H9 (cell line): ENCODE measurements around the gene GFM2. TPM values are rescaled to one million over a fixed set of nuclear protein-coding genes. Genes with fewer than 3 reads are reported as not detected.

ENCODE experiments used
- DNase-seq: peaks from one replicate; pipeline ENCODE4 v3.0.0-alpha.2; 2017
- H2AFZ ChIP-seq: one replicate; pipeline ENCODE4 v1.6.1; 2013; ENCODE audit warnings: mild to moderate bottlenecking, low read length, control low read depth, moderate library complexity
- H2AK5ac ChIP-seq: 2 replicates; pipeline ENCODE4 v1.6.1; 2013; ENCODE audit warnings: low read length, control low read depth, mixed read lengths; ENCODE audit not compliant: insufficient read length
- H2BK120ac ChIP-seq: one replicate; pipeline ENCODE4 v1.6.1; 2013; ENCODE audit warnings: low read depth, mild to moderate bottlenecking, low read length, control low read depth, inconsistent platforms; ENCODE audit not compliant: poor library complexity, severe bottlenecking
- H2BK12ac ChIP-seq: 2 replicates; pipeline ENCODE4 v1.6.1; 2013; ENCODE audit warnings: low read length, control low read depth, mixed read lengths, low read depth; ENCODE audit not compliant: insufficient read length
- H2BK15ac ChIP-seq: 2 replicates; pipeline ENCODE4 v1.6.1; 2013; ENCODE audit warnings: low read depth, low read length, control low read depth
- H2BK20ac ChIP-seq: one replicate; pipeline ENCODE4 v1.6.1; 2013; ENCODE audit warnings: low read depth, mild to moderate bottlenecking, low read length, control low read depth, inconsistent platforms; ENCODE audit not compliant: poor library complexity, severe bottlenecking
- H2BK5ac ChIP-seq: 2 replicates; pipeline ENCODE4 v1.6.1; 2013; ENCODE audit warnings: low read length, control low read depth, mixed read lengths; ENCODE audit not compliant: insufficient read length
- H3K14ac ChIP-seq: 2 replicates; pipeline ENCODE4 v1.6.1; 2013; ENCODE audit warnings: low read length, control low read depth; ENCODE audit not compliant: insufficient read depth
- H3K18ac ChIP-seq: 2 replicates; pipeline ENCODE4 v1.6.1; 2013; ENCODE audit warnings: low read depth, mild to moderate bottlenecking, mixed read lengths, low read length, control low read depth; ENCODE audit not compliant: insufficient read length
- H3K23ac ChIP-seq: 2 replicates; pipeline ENCODE4 v1.6.1; 2013; ENCODE audit warnings: low read length, control low read depth, mixed read lengths, low read depth; ENCODE audit not compliant: insufficient read length
- H3K23me2 ChIP-seq: 2 replicates; pipeline ENCODE4 v1.6.1; 2013; ENCODE audit warnings: low read depth, mild to moderate bottlenecking, mixed read lengths, low read length, control low read depth; ENCODE audit not compliant: insufficient read length, poor library complexity, severe bottlenecking
- H3K27ac ChIP-seq: 2 replicates; pipeline ENCODE4 v1.5.1; 2013; ENCODE audit warnings: low read length, control low read depth, mixed read lengths, low read depth; ENCODE audit not compliant: insufficient read length
- H3K27me3 ChIP-seq: 2 replicates; pipeline ENCODE4 v1.6.1; 2013; ENCODE audit warnings: low read length, control low read depth, inconsistent platforms; ENCODE audit not compliant: insufficient read depth
- H3K4ac ChIP-seq: 2 replicates; pipeline ENCODE4 v1.6.1; 2013; ENCODE audit warnings: low read depth, mild to moderate bottlenecking, control low read depth, inconsistent platforms, low read length, moderate library complexity
- H3K4me1 ChIP-seq: 2 replicates; pipeline ENCODE4 v1.6.1; 2013; ENCODE audit warnings: low read length, control low read depth, inconsistent platforms; ENCODE audit not compliant: insufficient read depth
- H3K4me2 ChIP-seq: 2 replicates; pipeline ENCODE4 v1.6.1; 2013; ENCODE audit warnings: low read length, control low read depth, mixed read lengths; ENCODE audit not compliant: insufficient read length, insufficient read depth
- H3K56ac ChIP-seq: 2 replicates; pipeline ENCODE4 v1.6.1; 2013; ENCODE audit warnings: low read depth, mild to moderate bottlenecking, mixed read lengths, low read length, control low read depth; ENCODE audit not compliant: insufficient read length
- H3K79me1 ChIP-seq: 2 replicates; pipeline ENCODE4 v1.6.1; 2013; ENCODE audit warnings: low read depth, mild to moderate bottlenecking, moderate library complexity, low read length, control low read depth, inconsistent platforms; ENCODE audit not compliant: insufficient read depth, poor library complexity, severe bottlenecking
- H3K79me2 ChIP-seq: 2 replicates; pipeline ENCODE4 v1.6.1; 2013; ENCODE audit warnings: low read length, control low read depth, inconsistent platforms; ENCODE audit not compliant: insufficient read depth
- H3K9ac ChIP-seq: 2 replicates; pipeline ENCODE4 v1.6.1; 2013; ENCODE audit warnings: low read length, control low read depth, mixed read lengths; ENCODE audit not compliant: insufficient read length; ENCODE audit errors: extremely low read depth
- H3K9me3 ChIP-seq: one replicate; pipeline ENCODE4 v1.6.1; 2013; ENCODE audit warnings: low read depth, low read length, inconsistent platforms; ENCODE audit not compliant: control insufficient read depth
- H3T11ph ChIP-seq: one replicate; pipeline ENCODE4 v1.6.1; 2013; ENCODE audit warnings: mild to moderate bottlenecking, low read length, control low read depth, inconsistent platforms
- H4K20me1 ChIP-seq: one replicate; pipeline ENCODE4 v1.6.1; 2013; ENCODE audit not compliant: control insufficient read depth, insufficient read length, insufficient read depth
- H4K5ac ChIP-seq: 2 replicates; pipeline ENCODE4 v1.6.1; 2013; ENCODE audit warnings: low read depth, mild to moderate bottlenecking, mixed read lengths, low read length, control low read depth; ENCODE audit not compliant: insufficient read length
- H4K8ac ChIP-seq: replicated peaks from 2 replicates; pipeline ENCODE4 v1.6.1; 2013; ENCODE audit warnings: low read length, control low read depth, mixed read lengths, low read depth; ENCODE audit not compliant: insufficient read length
- H4K91ac ChIP-seq: 2 replicates; pipeline ENCODE4 v1.6.1; 2013; ENCODE audit warnings: low read depth, mild to moderate bottlenecking, moderate library complexity, mixed read lengths, low read length, control low read depth; ENCODE audit not compliant: insufficient read length
- H3K27ac Mint-ChIP-seq, 3 experiments: 2 replicates in 2 of 3; 3 replicates in 1 of 3; pipeline ENCODE4 v1.8.0; 2020 to 2021; ENCODE audit warnings: mixed read lengths in 3 of 3, mild to moderate bottlenecking in 1 of 3, moderate library complexity in 1 of 3
- H3K27me3 Mint-ChIP-seq: 2 replicates; pipeline ENCODE4 v1.8.0; 2021; ENCODE audit warnings: low read depth, mild to moderate bottlenecking, moderate library complexity, mixed read lengths
- H3K36me3 Mint-ChIP-seq, 3 experiments: 2 replicates in 2 of 3; 3 replicates in 1 of 3; pipeline ENCODE4 v1.8.0; 2020 to 2021; ENCODE audit warnings: low read depth in 3 of 3, mixed read lengths in 3 of 3; ENCODE audit not compliant: insufficient read depth in 1 of 3
- H3K4me1 Mint-ChIP-seq, 2 experiments: 2 replicates each; pipeline ENCODE4 v1.8.0; 2020; ENCODE audit warnings: mixed read lengths in 2 of 2
- H3K4me3 Mint-ChIP-seq, 2 experiments: 2 replicates in 1 of 2; 3 replicates in 1 of 2; pipeline ENCODE4 v1.8.0; 2020 to 2021; ENCODE audit warnings: mild to moderate bottlenecking in 2 of 2, mixed read lengths in 2 of 2, moderate library complexity in 1 of 2
- H3K9me3 Mint-ChIP-seq, 2 experiments: 2 replicates in 1 of 2; 3 replicates in 1 of 2; pipeline ENCODE4 v1.8.0; 2020; ENCODE audit warnings: mild to moderate bottlenecking in 2 of 2, mixed read lengths in 2 of 2, moderate library complexity in 1 of 2
- WGBS: extraction: QIAGEN DNeasy Blood & Tissue Kit; methylation state at CpG from one replicate; pipeline ENCODE4 v1.1.7; 2013; ENCODE audit warnings: missing lambda C conversion rate, low lambda C conversion rate, mixed read lengths; ENCODE audit not compliant: insufficient read length; ENCODE audit errors: extremely low coverage; 5-methylcytosine and 5-hydroxymethylcytosine counted together
- total RNA-seq: library from RNA; stranded (reverse); gene quantifications from 2 replicates; pipeline ENCODE4 v1.2.1, GENCODE V29; 2021
- TF ChIP-seq, protein P1 (sequence below): fragments of 200-600 bp; sonication (generic); conservative IDR thresholded peaks from 3 replicates; pipeline ENCODE4 v1.8.0; 2021; ENCODE audit warnings: antibody characterized with exemption, mild to moderate bottlenecking

GFM2 gene
- total RNA-seq, 1 experiment from 2014 or later, result 30.0 TPM

DNA sequence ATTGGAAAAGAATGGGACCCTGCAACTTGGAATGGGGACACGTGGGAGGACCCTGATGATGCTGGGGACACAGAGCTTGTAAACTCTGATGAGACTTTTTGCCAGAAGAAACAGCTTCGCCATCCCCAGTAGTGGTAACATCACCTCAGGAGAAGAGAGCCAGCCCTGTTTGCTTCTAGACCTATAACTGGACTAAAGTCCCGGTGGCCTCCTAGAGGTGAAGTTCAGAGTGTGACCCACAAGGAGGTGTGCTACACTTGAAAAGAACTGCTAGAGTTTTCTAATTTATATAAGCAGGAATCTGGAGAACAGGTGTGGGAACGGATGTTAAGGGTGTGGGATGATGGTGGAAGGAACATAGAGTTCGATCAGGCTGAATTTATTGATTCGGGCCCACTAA is 19.9 kb upstream of the GFM2 start:
- no CpG with 5 or more reads among the region's 6 CpGs for WGBS
- H3K79me2 ChIP-seq, result peaks cover 1% of the 10 kb centered on the region; the same call in 1 of the 2 replicates
- H3K4me1 ChIP-seq, result no peaks in the 10 kb centered on the region
- no peaks in the 10 kb centered on the region for H3K9me3 ChIP-seq
- H3K27ac Mint-ChIP-seq, result 0 out of 7 replicates have a peak overlapping the region, but pooled peaks of 1 of the 3 experiments have one; percentile 3
- no peak overlapping the region for H2AFZ ChIP-seq
- H3K4me2 ChIP-seq, result no peak overlapping the region
- no peak overlapping the region for H2BK12ac ChIP-seq
- TF ChIP-seq, protein P1, sequence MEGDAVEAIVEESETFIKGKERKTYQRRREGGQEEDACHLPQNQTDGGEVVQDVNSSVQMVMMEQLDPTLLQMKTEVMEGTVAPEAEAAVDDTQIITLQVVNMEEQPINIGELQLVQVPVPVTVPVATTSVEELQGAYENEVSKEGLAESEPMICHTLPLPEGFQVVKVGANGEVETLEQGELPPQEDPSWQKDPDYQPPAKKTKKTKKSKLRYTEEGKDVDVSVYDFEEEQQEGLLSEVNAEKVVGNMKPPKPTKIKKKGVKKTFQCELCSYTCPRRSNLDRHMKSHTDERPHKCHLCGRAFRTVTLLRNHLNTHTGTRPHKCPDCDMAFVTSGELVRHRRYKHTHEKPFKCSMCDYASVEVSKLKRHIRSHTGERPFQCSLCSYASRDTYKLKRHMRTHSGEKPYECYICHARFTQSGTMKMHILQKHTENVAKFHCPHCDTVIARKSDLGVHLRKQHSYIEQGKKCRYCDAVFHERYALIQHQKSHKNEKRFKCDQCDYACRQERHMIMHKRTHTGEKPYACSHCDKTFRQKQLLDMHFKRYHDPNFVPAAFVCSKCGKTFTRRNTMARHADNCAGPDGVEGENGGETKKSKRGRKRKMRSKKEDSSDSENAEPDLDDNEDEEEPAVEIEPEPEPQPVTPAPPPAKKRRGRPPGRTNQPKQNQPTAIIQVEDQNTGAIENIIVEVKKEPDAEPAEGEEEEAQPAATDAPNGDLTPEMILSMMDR, result 0 out of 3 replicates have a peak, but pooled peaks have one; percentile 22
- no peak overlapping the region for H3K4me3 Mint-ChIP-seq
- no peak overlapping the region for H2BK20ac ChIP-seq
- H3K79me1 ChIP-seq, result no peaks in the 10 kb centered on the region
- no peaks in the 10 kb centered on the region for H3K27me3 ChIP-seq
- H3K4me1 Mint-ChIP-seq, result no peaks in the 10 kb centered on the region
- H2AK5ac ChIP-seq, result no peak overlapping the region
- H2BK15ac ChIP-seq, result no peak overlapping the region
- H3K18ac ChIP-seq, result no peak overlapping the region
- no peak overlapping the region for H3K9ac ChIP-seq
- no peak overlapping the region for H4K5ac ChIP-seq
- H3K27ac ChIP-seq, result no peak overlapping the region
- no peaks in the 10 kb centered on the region for H3K9me3 Mint-ChIP-seq
- H3K27me3 Mint-ChIP-seq, result no peaks in the 10 kb centered on the region
- no peak overlapping the region for H2BK5ac ChIP-seq
- no peak overlapping the region for H3K14ac ChIP-seq
- no peak overlapping the region for H2BK120ac ChIP-seq
- no peak overlapping the region for H3K23ac ChIP-seq
- no peaks in the 10 kb centered on the region for H4K20me1 ChIP-seq
- H4K91ac ChIP-seq, result no peak overlapping the region
- no peaks in the 10 kb centered on the region for H3K23me2 ChIP-seq
- no peak overlapping the region for H3T11ph ChIP-seq
- no peak for DNase-seq
- H3K56ac ChIP-seq, result no peak overlapping the region
- H3K4ac ChIP-seq, result no peak overlapping the region
- H4K8ac ChIP-seq, result no peak overlapping the region
- H3K36me3 Mint-ChIP-seq, result peaks cover 69 to 84% (median 72%) of the 10 kb centered on the region in 3 experiments
